ENCODE measurements around the gene MME. TPM values are rescaled to one million over a fixed set of nuclear protein-coding genes. Genes with fewer than 3 reads are reported as not detected.

The MME gene
- total RNA-seq, 2 donors from 2014 or later: 3.4 to 11.2 TPM

- TF ChIP-seq, protein P1, sequence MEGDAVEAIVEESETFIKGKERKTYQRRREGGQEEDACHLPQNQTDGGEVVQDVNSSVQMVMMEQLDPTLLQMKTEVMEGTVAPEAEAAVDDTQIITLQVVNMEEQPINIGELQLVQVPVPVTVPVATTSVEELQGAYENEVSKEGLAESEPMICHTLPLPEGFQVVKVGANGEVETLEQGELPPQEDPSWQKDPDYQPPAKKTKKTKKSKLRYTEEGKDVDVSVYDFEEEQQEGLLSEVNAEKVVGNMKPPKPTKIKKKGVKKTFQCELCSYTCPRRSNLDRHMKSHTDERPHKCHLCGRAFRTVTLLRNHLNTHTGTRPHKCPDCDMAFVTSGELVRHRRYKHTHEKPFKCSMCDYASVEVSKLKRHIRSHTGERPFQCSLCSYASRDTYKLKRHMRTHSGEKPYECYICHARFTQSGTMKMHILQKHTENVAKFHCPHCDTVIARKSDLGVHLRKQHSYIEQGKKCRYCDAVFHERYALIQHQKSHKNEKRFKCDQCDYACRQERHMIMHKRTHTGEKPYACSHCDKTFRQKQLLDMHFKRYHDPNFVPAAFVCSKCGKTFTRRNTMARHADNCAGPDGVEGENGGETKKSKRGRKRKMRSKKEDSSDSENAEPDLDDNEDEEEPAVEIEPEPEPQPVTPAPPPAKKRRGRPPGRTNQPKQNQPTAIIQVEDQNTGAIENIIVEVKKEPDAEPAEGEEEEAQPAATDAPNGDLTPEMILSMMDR (IDR thresholded peaks at IDR 0.05): no peak
- no peak for TF ChIP-seq POLR2A (IDR thresholded peaks at IDR 0.05)
- no peaks in the 10 kb centered on the region for H3K27me3 ChIP-seq
- DNase-seq (no peak), ATAC-seq (no peak)
- no peak overlapping the region for H3K27ac ChIP-seq
- intact Hi-C loops (cut with DNase I): no loop called here
- 36 to 38% methylated on average over 4 of the region's 4 CpGs for WGBS, 2 donors
- H3K4me1 ChIP-seq: no peaks in the 10 kb centered on the region
- H3K9me3 ChIP-seq: no peaks in the 10 kb centered on the region
- no peaks in the 10 kb centered on the region for H3K36me3 ChIP-seq (replicated peaks in 1 of 2; ENCODE audit: insufficient read depth in 1 of 2, low read depth in 2 of 2)
- no peak overlapping the region for H3K4me3 ChIP-seq
These were observed 81.6 kb downstream of the MME start for GRCh38 chr3:155161640-155162292.

DNA sequence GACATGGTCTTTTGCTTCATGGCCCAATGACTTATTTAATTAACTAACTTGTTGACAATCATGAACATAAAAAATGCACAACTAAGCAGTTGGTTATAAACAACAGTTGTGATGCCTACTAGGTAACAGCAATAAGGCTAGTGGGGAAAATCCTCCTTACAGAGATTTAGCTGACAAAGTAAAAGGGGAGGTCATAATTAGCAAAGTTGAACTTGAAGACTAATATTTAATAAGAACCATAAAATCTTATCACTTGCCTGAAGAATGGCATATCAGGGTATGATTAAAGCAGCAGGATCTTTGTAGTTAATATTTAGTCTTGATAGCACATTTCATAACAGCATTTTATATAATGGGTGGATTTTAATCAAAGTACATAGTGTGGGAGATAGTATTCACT is 84.2 kb downstream of the MME start:
- TF ChIP-seq, protein P1 (IDR thresholded peaks at IDR 0.05): no peak
- TF ChIP-seq POLR2A (IDR thresholded peaks at IDR 0.05): no peak
- Histone ChIP-seq H3K36me3 (replicated peaks in 1 of 2; ENCODE audit: insufficient read depth in 1 of 2, low read depth in 2 of 2) (no peaks in the 10 kb centered on the region), H3K27me3 (no peaks in the 10 kb centered on the region), H3K4me3 (no peak overlapping the region), H3K9me3 (no peaks in the 10 kb centered on the region), H3K27ac (no peak overlapping the region), H3K4me1 (no peaks in the 10 kb centered on the region)
- DNase-seq: no peak
- intact Hi-C loops (cut with DNase I): no loop called here
- ATAC-seq: no peak

DNA sequence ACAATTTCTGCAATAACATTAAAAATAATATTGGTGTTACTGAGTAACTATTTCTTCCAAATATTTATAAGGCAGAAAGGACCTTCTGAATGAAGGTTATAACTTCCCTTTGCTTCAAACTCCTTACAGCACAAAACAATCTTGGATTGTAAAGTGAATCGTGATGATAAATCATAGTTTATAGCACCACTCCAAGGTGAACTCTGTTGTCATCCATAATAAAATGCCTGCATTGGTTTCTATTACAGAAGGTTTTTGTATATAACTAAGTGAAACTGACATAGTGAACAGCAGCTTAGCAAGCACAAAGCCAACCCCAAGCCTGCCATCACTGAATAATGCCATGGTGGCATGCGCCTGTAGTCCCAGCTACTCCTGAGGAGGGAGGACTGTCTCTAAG is 86.3 kb downstream of the MME start:
- Histone ChIP-seq H3K4me3 (no peak overlapping the region), H3K4me1 (no peaks in the 10 kb centered on the region), H3K9me3 (no peaks in the 10 kb centered on the region), H3K27me3 (no peaks in the 10 kb centered on the region), H3K36me3 (replicated peaks in 1 of 2; ENCODE audit: insufficient read depth in 1 of 2, low read depth in 2 of 2) (no peaks in the 10 kb centered on the region), H3K27ac (no peak overlapping the region)
- ATAC-seq (no peak), DNase-seq (no peak)
- TF ChIP-seq POLR2A (IDR thresholded peaks at IDR 0.05): no peak
- TF ChIP-seq, protein P1 (IDR thresholded peaks at IDR 0.05): no peak
- 75 to 78% methylated on average over 2 of the region's 2 CpGs for WGBS, 2 donors
- intact Hi-C loops (cut with DNase I): no loop called here

- intact Hi-C loops (cut with DNase I): no loop called here
- no peaks in the 10 kb centered on the region for H3K4me1 ChIP-seq
- no peak overlapping the region for H3K4me3 ChIP-seq
- H3K27ac ChIP-seq: no peak overlapping the region
- TF ChIP-seq, protein P1 (IDR thresholded peaks at IDR 0.05): no peak
- TF ChIP-seq POLR2A (IDR thresholded peaks at IDR 0.05): no peak
- H3K36me3 ChIP-seq (replicated peaks in 1 of 2; ENCODE audit: insufficient read depth in 1 of 2, low read depth in 2 of 2): no peaks in the 10 kb centered on the region
- H3K9me3 ChIP-seq: no peaks in the 10 kb centered on the region
- WGBS, 2 donors: 66 to 68% methylated on average over 2 of the region's 2 CpGs
- H3K27me3 ChIP-seq: no peaks in the 10 kb centered on the region
- no peak for ATAC-seq
- no peak for DNase-seq
These were observed 89.1 kb downstream of the MME start for GRCh38 chr3:155169197-155169596.

- no peaks in the 10 kb centered on the region for H3K36me3 ChIP-seq (replicated peaks in 1 of 2; ENCODE audit: insufficient read depth in 1 of 2, low read depth in 2 of 2)
- H3K27ac ChIP-seq: no peak overlapping the region
- no peak for DNase-seq
- no peaks in the 10 kb centered on the region for H3K4me1 ChIP-seq
- no peak for ATAC-seq
- TF ChIP-seq, protein P1 (IDR thresholded peaks at IDR 0.05): no peak
- TF ChIP-seq POLR2A (IDR thresholded peaks at IDR 0.05): no peak
- intact Hi-C loops (cut with DNase I): no loop called here
- H3K9me3 ChIP-seq: no peaks in the 10 kb centered on the region
- H3K4me3 ChIP-seq: no peak overlapping the region
- WGBS, 2 donors: 63 to 71% methylated on average over 1 of the region's 1 CpG
- no peaks in the 10 kb centered on the region for H3K27me3 ChIP-seq
These were observed 93.7 kb downstream of the MME start for GRCh38 chr3:155173771-155174170.

Data from body of pancreas (tissue), 4 donors.